ENCODE results near the gene GSTK1.

Gene GSTK1

GRCh38 chr7:143230602-143231457 is 32.4 kb upstream of the GSTK1 start:
- H3K4me1 ChIP-seq (ENCODE audit: insufficient read depth, low read length), result no peaks in the 10 kb centered on the region
- H3K9me3 ChIP-seq (ENCODE audit: control insufficient read depth, insufficient read depth, low read length), result no peaks in the 10 kb centered on the region
- no peaks in the 10 kb centered on the region for H3K36me3 ChIP-seq (ENCODE audit: insufficient read depth, low read length)
- no peak overlapping the region for H3K9ac ChIP-seq (ENCODE audit: low read depth, low read length)

GRCh38 chr7:143233816-143234532 is 29.3 kb upstream of the GSTK1 start:
- Histone ChIP-seq H3K9ac (ENCODE audit: low read depth, low read length) (no peak overlapping the region), H3K36me3 (ENCODE audit: insufficient read depth, low read length) (no peaks in the 10 kb centered on the region), H3K9me3 (ENCODE audit: control insufficient read depth, insufficient read depth, low read length) (peaks cover 2% of the 10 kb centered on the region; the same call in 1 of the 2 replicates), H3K4me1 (ENCODE audit: insufficient read depth, low read length) (no peaks in the 10 kb centered on the region)

GRCh38 chr7:143234533-143234875 is 28.7 kb upstream of the GSTK1 start:
- peaks cover 2% of the 10 kb centered on the region; the same call in 1 of the 2 replicates for H3K9me3 ChIP-seq (ENCODE audit: control insufficient read depth, insufficient read depth, low read length)
- no peaks in the 10 kb centered on the region for H3K36me3 ChIP-seq (ENCODE audit: insufficient read depth, low read length)
- H3K4me1 ChIP-seq (ENCODE audit: insufficient read depth, low read length), result no peaks in the 10 kb centered on the region
- H3K9ac ChIP-seq (ENCODE audit: low read depth, low read length), result no peak overlapping the region

- peaks cover 2% of the 10 kb centered on the region; the same call in 1 of the 2 replicates for H3K9me3 ChIP-seq (ENCODE audit: control insufficient read depth, insufficient read depth, low read length)
- H3K9ac ChIP-seq (ENCODE audit: low read depth, low read length), result no peak overlapping the region
- no peaks in the 10 kb centered on the region for H3K36me3 ChIP-seq (ENCODE audit: insufficient read depth, low read length)
- no peaks in the 10 kb centered on the region for H3K4me1 ChIP-seq (ENCODE audit: insufficient read depth, low read length)
Measured at GRCh38 chr7:143235561-143235960, 27.7 kb upstream of the GSTK1 start.

GRCh38 chr7:143236408-143236990 is 26.7 kb upstream of the GSTK1 start:
- Histone ChIP-seq H3K36me3 (ENCODE audit: insufficient read depth, low read length) (no peaks in the 10 kb centered on the region), H3K9me3 (ENCODE audit: control insufficient read depth, insufficient read depth, low read length) (peaks cover 2% of the 10 kb centered on the region; the same call in 1 of the 2 replicates), H3K4me1 (ENCODE audit: insufficient read depth, low read length) (no peaks in the 10 kb centered on the region), H3K9ac (ENCODE audit: low read depth, low read length) (no peak overlapping the region)

- no peaks in the 10 kb centered on the region for H3K36me3 ChIP-seq (ENCODE audit: insufficient read depth, low read length)
- H3K4me1 ChIP-seq (ENCODE audit: insufficient read depth, low read length), result no peaks in the 10 kb centered on the region
- peaks cover 2% of the 10 kb centered on the region; the same call in 1 of the 2 replicates for H3K9me3 ChIP-seq (ENCODE audit: control insufficient read depth, insufficient read depth, low read length)
- no peak overlapping the region for H3K9ac ChIP-seq (ENCODE audit: low read depth, low read length)
Measured at GRCh38 chr7:143237366-143237765, 25.9 kb upstream of the GSTK1 start.

- H3K36me3 ChIP-seq (ENCODE audit: insufficient read depth, low read length), result no peaks in the 10 kb centered on the region
- H3K9me3 ChIP-seq (ENCODE audit: control insufficient read depth, insufficient read depth, low read length), result peaks cover 2% of the 10 kb centered on the region; the same call in 1 of the 2 replicates
- H3K9ac ChIP-seq (ENCODE audit: low read depth, low read length), result no peak overlapping the region
- no peaks in the 10 kb centered on the region for H3K4me1 ChIP-seq (ENCODE audit: insufficient read depth, low read length)
Measured at GRCh38 chr7:143238289-143238980, 24.8 kb upstream of the GSTK1 start.

GRCh38 chr7:143239813-143240212 is 23.4 kb upstream of the GSTK1 start:
- Histone ChIP-seq H3K36me3 (ENCODE audit: insufficient read depth, low read length) (no peaks in the 10 kb centered on the region), H3K9ac (ENCODE audit: low read depth, low read length) (no peak overlapping the region), H3K9me3 (ENCODE audit: control insufficient read depth, insufficient read depth, low read length) (peaks cover 2% of the 10 kb centered on the region; the same call in 1 of the 2 replicates), H3K4me1 (ENCODE audit: insufficient read depth, low read length) (no peaks in the 10 kb centered on the region)

GRCh38 chr7:143240291-143241168 is 22.7 kb upstream of the GSTK1 start:
- Histone ChIP-seq H3K9ac (ENCODE audit: low read depth, low read length) (no peak overlapping the region), H3K4me1 (ENCODE audit: insufficient read depth, low read length) (no peaks in the 10 kb centered on the region), H3K9me3 (ENCODE audit: control insufficient read depth, insufficient read depth, low read length) (peaks cover 2% of the 10 kb centered on the region; the same call in 1 of the 2 replicates), H3K36me3 (ENCODE audit: insufficient read depth, low read length) (no peaks in the 10 kb centered on the region)

GRCh38 chr7:143242306-143242705 is 20.9 kb upstream of the GSTK1 start:
- Histone ChIP-seq H3K36me3 (ENCODE audit: insufficient read depth, low read length) (no peaks in the 10 kb centered on the region), H3K4me1 (ENCODE audit: insufficient read depth, low read length) (no peaks in the 10 kb centered on the region), H3K9me3 (ENCODE audit: control insufficient read depth, insufficient read depth, low read length) (no peaks in the 10 kb centered on the region), H3K9ac (ENCODE audit: low read depth, low read length) (no peak overlapping the region)

GRCh38 chr7:143243111-143243510 is 20.1 kb upstream of the GSTK1 start:
- H3K4me1 ChIP-seq (ENCODE audit: insufficient read depth, low read length), result no peaks in the 10 kb centered on the region

GRCh38 chr7:143243614-143244013 is 19.6 kb upstream of the GSTK1 start:
- H3K9ac ChIP-seq (ENCODE audit: low read depth, low read length), result no peak overlapping the region
- H3K4me1 ChIP-seq (ENCODE audit: insufficient read depth, low read length), result no peaks in the 10 kb centered on the region
- H3K36me3 ChIP-seq (ENCODE audit: insufficient read depth, low read length), result no peaks in the 10 kb centered on the region
- H3K9me3 ChIP-seq (ENCODE audit: control insufficient read depth, insufficient read depth, low read length), result no peaks in the 10 kb centered on the region

More at GRCh38 chr7:143243111-143243510, 20.1 kb upstream of the GSTK1 start:
- no peak overlapping the region for H3K9ac ChIP-seq (ENCODE audit: low read depth, low read length)
- no peaks in the 10 kb centered on the region for H3K9me3 ChIP-seq (ENCODE audit: control insufficient read depth, insufficient read depth, low read length)
- H3K36me3 ChIP-seq (ENCODE audit: insufficient read depth, low read length), result no peaks in the 10 kb centered on the region

- no peaks in the 10 kb centered on the region for H3K4me1 ChIP-seq (ENCODE audit: insufficient read depth, low read length)
Measured at GRCh38 chr7:143244321-143244720, 18.9 kb upstream of the GSTK1 start.

More at GRCh38 chr7:143244321-143244720, 18.9 kb upstream of the GSTK1 start:
- Histone ChIP-seq H3K36me3 (ENCODE audit: insufficient read depth, low read length) (no peaks in the 10 kb centered on the region), H3K9ac (ENCODE audit: low read depth, low read length) (no peak overlapping the region), H3K9me3 (ENCODE audit: control insufficient read depth, insufficient read depth, low read length) (no peaks in the 10 kb centered on the region)

All from ES-I3 (cell line).